ENCODE data around the gene ATP7B. TPM values are rescaled to one million over a fixed set of nuclear protein-coding genes. Genes with fewer than 3 reads are reported as not detected.

Gene ATP7B
- total RNA-seq, 1 experiment from 2014 or later, result 5.6 TPM

GRCh38 chr13:51919531-51919930 lies 91.7 kb downstream of the ATP7B start:
- intact Hi-C loops (cut with micrococcal nuclease; ENCODE audit: unreplicated experiment), result no loop called here
- TF ChIP-seq CTCF (IDR thresholded peaks at IDR 0.05; ENCODE audit: unreplicated experiment), result no peak
- Mint-ChIP-seq H3K9me3 (ENCODE audit: low read depth, unreplicated experiment) (no peaks in the 10 kb centered on the region), H3K27ac (ENCODE audit: unreplicated experiment) (no peak overlapping the region), H3K4me1 (ENCODE audit: low read depth, unreplicated experiment) (no peaks in the 10 kb centered on the region), H3K4me3 (ENCODE audit: low read depth, unreplicated experiment) (no peak overlapping the region), H3K36me3 (ENCODE audit: insufficient read depth, unreplicated experiment) (no peaks in the 10 kb centered on the region), H3K27me3 (ENCODE audit: unreplicated experiment) (peaks cover 17% of the 10 kb centered on the region)
- CTCF ChIA-PET, result no interaction called here
- DNase-seq, result no peak
- BruUV-seq (replicated peaks), result no TSS peak

DNA sequence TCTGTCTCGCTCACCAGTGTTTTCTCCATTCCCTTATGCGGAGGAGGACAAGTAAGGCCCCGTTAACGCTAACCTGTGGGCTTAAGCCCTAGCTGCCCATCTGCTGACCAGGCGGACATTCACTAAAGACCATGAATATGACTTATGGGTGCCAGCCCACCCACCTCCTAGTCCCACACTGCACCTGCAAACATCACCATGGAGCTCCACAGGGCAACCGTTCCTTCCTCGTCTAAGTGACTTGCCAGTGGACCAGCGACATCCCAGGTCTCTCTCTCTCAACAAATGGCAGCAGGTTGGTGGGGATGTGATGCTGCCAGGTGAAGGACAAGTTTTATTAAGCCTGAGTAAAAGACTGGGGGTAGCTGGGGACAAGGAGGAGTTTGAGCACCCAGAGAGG lies 94.3 kb downstream of the ATP7B start:
- DNase-seq, result no peak
- Mint-ChIP-seq H3K4me3 (ENCODE audit: low read depth, unreplicated experiment) (no peak overlapping the region), H3K4me1 (ENCODE audit: low read depth, unreplicated experiment) (no peaks in the 10 kb centered on the region), H3K27me3 (ENCODE audit: unreplicated experiment) (peaks cover 5% of the 10 kb centered on the region), H3K27ac (ENCODE audit: unreplicated experiment) (no peak overlapping the region), H3K9me3 (ENCODE audit: low read depth, unreplicated experiment) (no peaks in the 10 kb centered on the region), H3K36me3 (ENCODE audit: insufficient read depth, unreplicated experiment) (no peaks in the 10 kb centered on the region)
- TF ChIP-seq CTCF (IDR thresholded peaks at IDR 0.05; ENCODE audit: unreplicated experiment), result no peak
- CTCF ChIA-PET, result no interaction called here
- BruUV-seq (replicated peaks), result no TSS peak
- intact Hi-C loops (cut with micrococcal nuclease; ENCODE audit: unreplicated experiment), result no loop called here

- H3K27me3 Mint-ChIP-seq (ENCODE audit: unreplicated experiment), result peaks cover 13% of the 10 kb centered on the region
- intact Hi-C loops (cut with micrococcal nuclease; ENCODE audit: unreplicated experiment), result no loop called here
- no peaks in the 10 kb centered on the region for H3K4me1 Mint-ChIP-seq (ENCODE audit: low read depth, unreplicated experiment)
- no peak for DNase-seq
- H3K36me3 Mint-ChIP-seq (ENCODE audit: insufficient read depth, unreplicated experiment), result no peaks in the 10 kb centered on the region
- no peak overlapping the region for H3K27ac Mint-ChIP-seq (ENCODE audit: unreplicated experiment)
- BruUV-seq (replicated peaks), result no TSS peak
- no peak overlapping the region for H3K4me3 Mint-ChIP-seq (ENCODE audit: low read depth, unreplicated experiment)
- no peaks in the 10 kb centered on the region for H3K9me3 Mint-ChIP-seq (ENCODE audit: low read depth, unreplicated experiment)
- TF ChIP-seq CTCF (IDR thresholded peaks at IDR 0.05; ENCODE audit: unreplicated experiment), result no peak
- CTCF ChIA-PET, result no interaction called here
These were observed 95.0 kb downstream of the ATP7B start for GRCh38 chr13:51916051-51916818.

DNA sequence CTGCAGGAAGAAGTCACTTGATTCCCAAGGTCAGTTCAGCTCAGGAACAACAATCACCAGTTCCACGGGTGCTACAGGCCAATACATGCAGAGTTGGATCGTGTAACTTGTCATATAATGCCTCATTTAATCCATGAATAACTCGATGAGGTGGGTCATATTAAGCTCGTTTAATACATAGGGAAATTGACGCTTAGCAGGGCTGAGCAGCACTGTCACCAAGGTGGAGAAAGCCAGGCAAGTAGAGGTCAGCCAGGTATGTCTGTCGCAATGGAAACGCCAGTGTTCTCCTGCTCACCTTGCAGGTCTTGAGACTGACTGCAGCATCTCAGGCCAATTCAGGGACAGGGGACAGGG lies 97.1 kb downstream of the ATP7B start:
- H3K36me3 Mint-ChIP-seq (ENCODE audit: insufficient read depth, unreplicated experiment), result no peaks in the 10 kb centered on the region
- H3K4me1 Mint-ChIP-seq (ENCODE audit: low read depth, unreplicated experiment), result no peaks in the 10 kb centered on the region
- no peak for TF ChIP-seq CTCF (IDR thresholded peaks at IDR 0.05; ENCODE audit: unreplicated experiment)
- CTCF ChIA-PET, result no interaction called here
- intact Hi-C loops (cut with micrococcal nuclease; ENCODE audit: unreplicated experiment), result no loop called here
- H3K27ac Mint-ChIP-seq (ENCODE audit: unreplicated experiment), result no peak overlapping the region
- no peak for DNase-seq
- H3K4me3 Mint-ChIP-seq (ENCODE audit: low read depth, unreplicated experiment), result no peak overlapping the region
- BruUV-seq (replicated peaks), result no TSS peak
- H3K9me3 Mint-ChIP-seq (ENCODE audit: low read depth, unreplicated experiment), result no peaks in the 10 kb centered on the region
- H3K27me3 Mint-ChIP-seq (ENCODE audit: unreplicated experiment), result peaks cover 14% of the 10 kb centered on the region
